OCI-M2 (cell line): ENCODE data around the gene SMIM10L2A.
"Not testable (repeated sequence)": the region's sequence is repeated elsewhere in the genome, so short reads cannot be mapped to it uniquely, and the experiment has no call there.

Experiments
- DNase-seq: peaks from one replicate; lab custom pipeline; 2025; ENCODE audit not compliant: unreplicated experiment; lab: John Stamatoyannopoulos, UW

The SMIM10L2A gene

GRCh38 chrX:135421932-135422809, at the start of gene SMIM10L2A:
Gene SMIM10L2A, plus strand, starts transcription at chrX:135421944. Its CDS starts 188 bp downstream, at chrX:135422132.
- no peak for DNase-seq

GRCh38 chrX:135373357-135373756, 48.4 kb upstream of the SMIM10L2A start:
- DNase-seq = no peak

GRCh38 chrX:135382260-135382659, 39.5 kb upstream of the SMIM10L2A start:
- DNase-seq = no peak

DNA sequence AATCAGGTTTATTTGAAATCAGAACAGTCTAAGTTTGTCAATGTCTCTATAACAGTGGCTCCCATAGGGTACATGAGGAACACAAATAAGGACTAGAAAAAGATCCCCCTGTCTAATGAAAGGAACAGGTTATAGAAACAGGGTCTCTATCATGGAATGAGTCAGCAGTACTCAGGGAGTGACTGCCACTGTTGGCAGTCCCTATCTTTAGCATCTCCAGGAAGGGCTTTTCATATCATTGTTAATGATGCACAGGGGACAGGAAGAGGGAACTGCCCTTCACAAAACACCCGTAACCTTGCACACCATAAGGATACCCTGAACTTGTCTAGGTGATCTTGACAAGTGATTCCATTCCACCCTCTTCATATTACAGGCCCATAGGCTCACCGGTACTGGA, 38.5 kb upstream of the SMIM10L2A start:
- DNase-seq = no peak

DNA sequence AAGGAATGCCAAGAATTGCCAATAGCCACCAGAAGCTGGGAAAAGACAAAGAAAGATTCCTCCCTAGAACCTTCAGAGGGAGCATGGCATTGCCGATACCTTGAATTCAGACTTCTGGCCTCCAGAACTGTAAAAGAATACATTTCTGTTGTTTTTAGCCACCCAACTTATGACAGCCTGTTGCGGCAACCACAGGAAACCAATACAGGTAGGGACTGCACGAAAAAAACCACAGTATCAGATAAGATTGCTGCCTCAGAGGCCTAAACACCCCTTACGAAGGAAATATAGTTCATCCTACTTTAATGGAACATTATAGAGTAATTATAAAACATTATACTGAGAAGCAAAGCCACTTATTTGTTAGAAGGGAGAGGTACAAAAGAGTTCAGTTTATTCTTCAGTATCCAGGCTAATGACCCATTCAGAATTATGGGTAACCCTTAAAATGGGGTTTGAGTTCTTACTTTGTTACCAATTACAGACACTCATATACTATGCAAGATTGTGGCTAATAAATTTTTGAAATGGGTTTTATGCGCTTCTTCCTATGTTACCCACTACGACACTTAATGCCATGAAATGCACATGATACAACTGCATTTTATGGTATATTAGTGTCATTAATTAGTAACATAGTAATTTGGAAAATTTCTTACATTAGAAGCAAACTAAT, 37.4 kb upstream of the SMIM10L2A start:
- no peak for DNase-seq

DNA sequence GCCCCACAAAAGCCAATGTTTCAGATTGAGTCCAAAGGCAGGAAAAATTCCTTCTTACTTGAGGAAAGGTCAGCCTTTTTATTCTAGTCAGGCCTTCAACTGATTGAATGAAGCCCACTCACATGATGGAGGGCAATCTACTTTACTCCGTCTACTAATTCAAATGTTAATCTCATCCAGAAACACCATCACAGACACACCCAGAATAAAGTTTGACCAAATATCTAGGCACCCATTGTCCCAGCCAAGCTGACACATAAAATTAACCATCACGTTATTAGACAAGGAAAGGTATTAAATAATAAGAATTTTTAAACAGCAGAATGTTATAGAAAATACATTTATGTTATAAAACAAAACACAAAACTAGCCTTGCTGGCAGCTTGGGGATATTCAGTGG, 32.9 kb upstream of the SMIM10L2A start:
- DNase-seq = no peak

- no peak for DNase-seq
Measured at GRCh38 chrX:135389243-135389642, 32.5 kb upstream of the SMIM10L2A start.

GRCh38 chrX:135389717-135390116, 32.0 kb upstream of the SMIM10L2A start:
- no peak for DNase-seq

- DNase-seq = no peak
Measured at GRCh38 chrX:135391734-135392133, 30.0 kb upstream of the SMIM10L2A start.

DNA sequence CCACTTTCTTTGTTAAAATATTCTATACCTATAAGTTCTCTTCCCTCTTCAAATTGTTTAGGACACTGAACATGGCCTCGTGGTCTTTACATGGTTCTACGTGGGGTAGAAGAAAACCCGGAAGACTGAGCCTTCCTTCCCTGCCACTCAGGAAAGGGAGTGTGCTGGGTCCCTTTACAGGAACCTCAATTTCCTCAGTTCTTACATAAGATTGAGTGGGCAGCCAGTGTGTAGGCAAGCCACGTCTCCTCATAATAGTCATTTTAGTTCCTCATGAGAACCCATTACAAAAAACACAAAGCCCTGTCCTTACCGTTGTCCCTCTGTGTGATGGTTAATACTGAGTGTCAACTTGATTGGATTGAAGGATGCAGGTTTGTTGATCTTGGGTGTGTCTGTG, 28.7 kb upstream of the SMIM10L2A start:
- no peak for DNase-seq

DNA sequence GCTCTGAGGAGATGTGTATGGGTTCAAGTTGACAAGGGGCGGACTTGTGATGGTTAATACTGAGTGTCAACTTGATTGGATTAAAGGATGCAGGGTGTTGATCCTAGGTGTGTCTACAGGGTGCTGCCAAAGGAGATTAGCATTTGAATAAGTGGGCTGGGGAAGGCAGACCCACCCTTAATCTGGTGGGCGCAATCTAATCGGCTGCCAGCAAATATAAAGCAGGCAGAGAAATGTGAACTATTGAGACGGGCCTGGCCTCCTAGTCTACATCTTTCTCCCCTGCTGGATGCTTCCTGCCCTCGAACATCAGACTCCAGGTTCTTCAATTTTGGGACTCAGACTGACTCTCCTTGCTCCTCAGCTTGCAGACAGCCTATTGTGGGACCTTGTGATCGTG, 26.7 kb upstream of the SMIM10L2A start:
- no peak for DNase-seq

DNA sequence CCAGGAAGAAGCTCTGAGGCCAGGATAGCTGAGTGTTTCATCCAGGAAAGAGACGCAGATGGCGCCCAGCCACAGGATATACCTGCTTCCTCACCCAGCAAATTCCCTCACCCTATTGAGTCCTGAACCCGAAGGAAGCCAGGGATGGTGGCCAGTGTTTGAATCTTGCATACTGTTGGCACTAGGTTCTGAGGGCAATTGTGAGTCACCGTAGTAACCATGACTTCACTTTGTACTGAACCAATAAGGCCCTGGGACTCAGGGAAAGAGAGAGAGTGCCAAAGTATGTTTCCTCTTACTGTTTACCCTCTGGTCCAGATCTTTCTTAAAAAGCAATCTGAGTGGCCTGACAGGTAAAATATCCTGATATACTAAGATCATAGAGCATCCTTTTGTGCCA, 25.6 kb upstream of the SMIM10L2A start:
- DNase-seq = no peak

- DNase-seq = no peak
Measured at GRCh38 chrX:135396566-135396965, 25.2 kb upstream of the SMIM10L2A start.

- no peak for DNase-seq
Measured at GRCh38 chrX:135397652-135398051, 24.1 kb upstream of the SMIM10L2A start.

- DNase-seq = no peak
Measured at GRCh38 chrX:135403374-135403773, 18.4 kb upstream of the SMIM10L2A start.

DNA sequence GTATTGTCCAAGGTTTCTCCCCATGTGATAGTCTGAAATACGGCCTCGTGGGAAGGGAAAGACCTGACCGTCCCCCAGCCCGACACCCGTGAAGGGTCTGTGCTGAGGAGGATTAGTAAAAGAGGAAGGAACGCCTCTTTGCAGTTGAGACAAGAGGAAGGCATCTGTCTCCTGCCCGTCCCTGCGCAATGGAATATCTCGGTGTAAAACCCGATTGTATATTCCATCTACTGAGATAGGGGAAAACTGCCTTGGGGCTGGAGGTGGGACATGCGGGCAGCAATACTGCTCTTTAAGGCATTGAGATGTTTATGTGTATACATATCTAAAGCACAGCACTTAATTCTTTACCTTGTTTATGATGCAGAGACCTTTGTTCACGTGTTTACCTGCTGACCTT, 15.3 kb upstream of the SMIM10L2A start:
- not testable (repeated sequence) for DNase-seq

- DNase-seq = no peak
Measured at GRCh38 chrX:135408794-135409193, 12.9 kb upstream of the SMIM10L2A start.

DNA sequence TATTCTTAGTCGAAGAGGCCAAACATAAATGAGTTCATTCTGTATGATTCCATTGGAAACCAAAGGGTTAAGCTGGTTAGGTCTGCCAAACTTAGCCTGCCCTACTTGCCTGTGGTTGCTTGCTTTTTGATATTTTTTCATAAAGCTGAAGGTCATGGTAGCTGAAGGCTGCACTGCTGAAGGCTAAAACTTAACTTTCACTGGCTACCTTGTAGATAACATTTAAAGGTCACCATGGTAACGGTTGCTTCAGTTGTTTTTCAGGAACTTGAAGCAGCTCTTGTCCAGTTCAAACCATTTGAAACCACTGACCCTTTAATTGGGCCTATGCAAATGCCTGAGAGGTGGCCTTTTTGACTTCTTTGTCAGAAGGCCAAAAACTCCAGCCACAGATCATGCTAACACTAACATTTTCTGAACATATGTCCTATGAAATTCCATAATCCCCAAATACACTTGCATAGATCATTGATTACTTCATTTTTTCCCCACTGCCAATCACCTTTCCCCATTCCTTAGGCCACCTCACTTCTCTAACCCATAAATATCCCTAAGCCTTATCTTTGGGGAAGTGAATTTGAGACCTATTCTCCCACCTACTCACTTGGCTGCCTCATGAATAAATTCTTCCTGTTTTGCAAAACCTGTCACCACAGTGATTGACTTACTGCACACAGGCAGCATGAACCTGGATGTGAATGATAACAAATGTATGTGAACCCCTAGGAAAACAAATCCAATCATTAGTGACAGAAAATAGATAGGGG, 10.7 kb upstream of the SMIM10L2A start:
- no peak for DNase-seq

- DNase-seq = no peak
Measured at GRCh38 chrX:135411893-135412292, 9.9 kb upstream of the SMIM10L2A start.

DNA sequence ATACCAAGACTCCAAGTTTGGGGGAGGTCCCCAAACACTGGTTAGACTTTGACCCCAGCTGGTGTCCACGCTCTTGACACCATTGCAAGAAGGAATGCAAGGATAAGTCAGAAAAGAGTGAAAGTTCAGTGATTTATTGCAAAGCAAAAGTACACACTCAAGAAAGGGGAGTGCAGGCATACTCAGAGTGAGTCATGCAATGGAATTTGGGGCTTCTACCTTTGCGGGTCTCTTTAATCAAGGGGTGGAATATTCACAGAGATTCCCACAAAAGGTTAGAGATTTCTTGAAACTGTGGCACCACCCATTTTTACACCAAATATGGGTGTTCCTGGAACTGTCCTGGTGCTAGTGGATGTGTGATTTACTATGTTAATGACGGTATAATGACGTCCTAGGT, 5.2 kb upstream of the SMIM10L2A start:
- DNase-seq = no peak

- no peak for DNase-seq
Measured at GRCh38 chrX:135420831-135421230, 913 bp upstream of the SMIM10L2A start.

DNA sequence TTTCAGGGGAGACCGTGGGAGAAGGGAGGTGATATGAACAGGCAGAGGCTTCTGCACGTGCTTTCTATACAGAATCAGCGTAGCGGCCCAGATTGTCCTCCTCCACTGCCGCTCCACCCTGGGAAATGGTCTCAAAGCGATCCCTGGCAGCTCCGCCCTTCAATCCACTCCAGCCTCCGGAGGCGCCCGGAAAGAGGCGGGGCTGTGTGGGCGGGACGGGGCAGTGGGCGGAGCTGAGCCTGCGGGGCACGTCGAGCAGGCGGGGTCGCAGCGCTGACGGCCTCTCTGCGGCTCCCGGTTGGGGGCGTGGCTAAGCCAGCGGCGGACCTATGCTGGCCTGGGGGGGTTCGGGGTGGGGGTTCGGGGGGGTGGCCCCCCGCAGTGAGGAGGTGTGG, 210 bp upstream of the SMIM10L2A start:
- DNase-seq = peak; percentile 1
